CD4-positive, CD25-positive, alpha-beta regulatory T cell (primary cell): ENCODE data around the gene LIMS2. TPM values are rescaled to one million over a fixed set of nuclear protein-coding genes. Genes with fewer than 3 reads are reported as not detected.

ENCODE experiments used
- ATAC-seq, 2 donors: fragments of 150-1000 bp; cut with Tn5 transposase; one replicate each; pipeline ENCODE4 v1.10.0; 2021; ENCODE audit warnings: low read depth in 2 of 2, moderate number of reproducible peaks in 2 of 2, moderate library complexity in 1 of 2
- DNase-seq, 3 donors: peaks; one replicate each; pipeline versions ENCODE4 v3.0.0 to v3.0.0-alpha.2; 2012 to 2022; ENCODE audit warnings: mixed read lengths in 1 of 3
- H3K27ac ChIP-seq: one replicate; pipeline ENCODE4 v1.7.0; 2013; ENCODE audit warnings: mild to moderate bottlenecking, low read length; ENCODE audit not compliant: insufficient read depth, poor library complexity, severe bottlenecking
- H3K27me3 ChIP-seq: one replicate; pipeline ENCODE4 v1.7.0; 2013; ENCODE audit warnings: low read length; ENCODE audit not compliant: control insufficient read depth, insufficient read depth
- H3K36me3 ChIP-seq: one replicate; pipeline ENCODE4 v1.7.0; 2013; ENCODE audit warnings: mild to moderate bottlenecking, low read length, moderate library complexity; ENCODE audit not compliant: control insufficient read depth, insufficient read depth
- H3K4me1 ChIP-seq: 2 replicates; pipeline ENCODE4 v1.7.0; 2013; ENCODE audit warnings: mild to moderate bottlenecking, low read length; ENCODE audit not compliant: insufficient read depth, control insufficient read depth, poor library complexity, severe bottlenecking
- H3K4me3 ChIP-seq: one replicate; pipeline ENCODE4 v1.7.0; 2013; ENCODE audit warnings: low read depth, mild to moderate bottlenecking, low read length, moderate library complexity
- H3K9me3 ChIP-seq, 2 experiments: 1 replicate in 1 of 2; 2 replicates in 1 of 2; pipeline ENCODE4 v1.7.0; 2013; ENCODE audit warnings: low read length in 2 of 2, mild to moderate bottlenecking in 1 of 2, moderate library complexity in 1 of 2; ENCODE audit not compliant: control insufficient read depth in 2 of 2
- H3K27ac Mint-ChIP-seq, 3 donors: one replicate each; pipeline ENCODE4 v1.8.0; 2020 to 2022; ENCODE audit warnings: mild to moderate bottlenecking in 3 of 3, mixed read lengths in 3 of 3, moderate library complexity in 2 of 3
- H3K27me3 Mint-ChIP-seq: one replicate; pipeline ENCODE4 v1.8.0; 2022; ENCODE audit warnings: mild to moderate bottlenecking, mixed read lengths
- H3K36me3 Mint-ChIP-seq: one replicate; pipeline ENCODE4 v1.8.0; 2020; ENCODE audit warnings: mixed read lengths
- H3K4me1 Mint-ChIP-seq, 4 donors: one replicate each; pipeline ENCODE4 v1.8.0; 2020 to 2022; ENCODE audit warnings: mixed read lengths in 4 of 4, mild to moderate bottlenecking in 1 of 4
- H3K4me3 Mint-ChIP-seq, 4 donors: one replicate each; pipeline ENCODE4 v1.8.0; 2020 to 2022; ENCODE audit warnings: mild to moderate bottlenecking in 4 of 4, mixed read lengths in 4 of 4, moderate library complexity in 3 of 4
- H3K9me3 Mint-ChIP-seq, 7 donors: one replicate each; pipeline ENCODE4 v1.8.0; 2020 to 2022; ENCODE audit warnings: mixed read lengths in 7 of 7, mild to moderate bottlenecking in 3 of 7, moderate library complexity in 2 of 7
- polyA plus RNA-seq, 4 donors: library from polyadenylated mRNA; unstranded; fragments of 300-500 nt; fragmentation: Illumina TruSeq; gene quantifications; one replicate each; pipeline ENCODE4 v1.2.3, GENCODE V29; 2021
- total RNA-seq: library from RNA; stranded (reverse); gene quantifications from one replicate; pipeline ENCODE4 v1.2.3, GENCODE V29; 2022

LIMS2 gene
- total and polyA plus RNA-seq, 5 donors from 2014 or later, result 10.8 to 23.8 (median 15.4) TPM

DNA sequence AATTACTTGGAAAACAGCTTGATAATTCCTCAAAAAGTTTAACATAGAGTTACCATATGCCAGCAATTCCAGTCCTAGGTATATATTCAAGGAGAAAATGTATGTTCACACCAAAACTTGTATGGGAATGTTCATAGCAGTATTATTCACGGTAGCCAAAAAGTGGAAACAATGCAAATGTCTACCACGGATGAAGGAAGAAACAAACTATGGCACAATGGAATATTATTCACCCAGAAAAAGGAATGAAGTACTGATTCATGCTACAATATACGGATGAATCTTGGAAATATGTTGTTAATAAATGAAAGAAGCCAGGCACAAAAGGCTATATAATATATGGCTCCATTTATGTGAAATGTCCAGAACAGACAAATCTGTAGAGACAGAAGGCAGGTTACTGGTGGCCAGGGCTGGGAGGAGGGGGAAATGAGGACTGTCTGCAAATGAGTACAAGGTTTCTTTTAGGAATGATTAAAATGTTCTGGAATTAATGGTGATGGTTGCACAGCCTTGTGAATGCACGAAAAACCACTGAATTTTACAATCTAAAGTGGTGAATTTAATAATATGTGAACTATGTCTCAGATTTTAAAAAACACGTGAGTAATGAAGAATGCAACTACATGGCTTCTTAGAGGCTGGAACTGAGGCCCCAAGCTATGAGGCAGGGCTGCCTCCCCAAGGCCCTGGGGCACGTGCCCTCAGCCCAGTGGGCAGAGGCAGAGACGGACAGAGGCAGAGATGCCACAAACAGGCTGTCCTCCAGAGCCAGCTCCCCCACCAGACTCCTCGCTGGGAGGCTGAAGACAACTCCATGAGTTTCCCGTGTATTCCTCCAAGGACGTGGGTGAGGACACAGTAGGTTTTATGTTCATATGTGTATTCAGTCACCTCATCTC is 5.0 kb downstream of the LIMS2 start:
- Mint-ChIP-seq H3K4me3 (no peak overlapping the region), H3K27me3 (peaks cover 76% of the 10 kb centered on the region), H3K9me3 (no peaks in the 10 kb centered on the region), H3K27ac (no peak overlapping the region), H3K4me1 (peaks cover 0 to 9% (median 4%) of the 10 kb centered on the region in 4 donors), H3K36me3 (no peaks in the 10 kb centered on the region)
- Histone ChIP-seq H3K4me1 (peaks cover 5% of the 10 kb centered on the region), H3K4me3 (no peak overlapping the region), H3K27me3 (peaks cover 23% of the 10 kb centered on the region), H3K9me3 (no peaks in the 10 kb centered on the region), H3K36me3 (no peaks in the 10 kb centered on the region), H3K27ac (no peak overlapping the region)
- ATAC-seq (no peak), DNase-seq (no peak)

DNA sequence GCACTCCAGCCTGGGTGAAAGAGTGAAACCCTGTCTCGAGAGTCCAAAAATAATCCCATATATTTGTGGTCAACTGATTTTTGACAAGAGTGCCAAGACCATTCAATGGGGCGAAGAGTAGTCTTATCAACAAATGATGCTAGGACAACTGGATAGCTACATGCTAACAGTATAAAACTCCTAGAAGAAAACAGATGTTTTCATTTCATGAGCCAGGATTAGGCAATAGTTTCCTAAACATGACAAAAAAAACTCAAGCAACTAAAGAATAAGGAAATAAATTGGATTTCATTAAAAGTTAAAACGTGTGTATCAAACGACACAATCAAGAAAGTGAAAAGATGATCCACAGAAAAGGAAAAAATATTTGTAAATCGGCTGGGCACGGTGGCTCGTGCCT is 6.3 kb downstream of the LIMS2 start:
- no peaks in the 10 kb centered on the region for H3K9me3 Mint-ChIP-seq
- H3K4me1 Mint-ChIP-seq, result peaks cover 0 to 4% (median under 1%) of the 10 kb centered on the region in 4 donors
- Histone ChIP-seq H3K27ac (no peak overlapping the region), H3K36me3 (no peaks in the 10 kb centered on the region), H3K27me3 (peaks cover 28% of the 10 kb centered on the region), H3K9me3 (no peaks in the 10 kb centered on the region), H3K4me3 (no peak overlapping the region), H3K4me1 (no peaks in the 10 kb centered on the region)
- H3K27ac Mint-ChIP-seq, result no peak overlapping the region
- H3K4me3 Mint-ChIP-seq, result no peak overlapping the region
- DNase-seq (no peak), ATAC-seq (no peak)
- peaks cover 3% of the 10 kb centered on the region for H3K36me3 Mint-ChIP-seq
- peaks cover 76% of the 10 kb centered on the region for H3K27me3 Mint-ChIP-seq

DNA sequence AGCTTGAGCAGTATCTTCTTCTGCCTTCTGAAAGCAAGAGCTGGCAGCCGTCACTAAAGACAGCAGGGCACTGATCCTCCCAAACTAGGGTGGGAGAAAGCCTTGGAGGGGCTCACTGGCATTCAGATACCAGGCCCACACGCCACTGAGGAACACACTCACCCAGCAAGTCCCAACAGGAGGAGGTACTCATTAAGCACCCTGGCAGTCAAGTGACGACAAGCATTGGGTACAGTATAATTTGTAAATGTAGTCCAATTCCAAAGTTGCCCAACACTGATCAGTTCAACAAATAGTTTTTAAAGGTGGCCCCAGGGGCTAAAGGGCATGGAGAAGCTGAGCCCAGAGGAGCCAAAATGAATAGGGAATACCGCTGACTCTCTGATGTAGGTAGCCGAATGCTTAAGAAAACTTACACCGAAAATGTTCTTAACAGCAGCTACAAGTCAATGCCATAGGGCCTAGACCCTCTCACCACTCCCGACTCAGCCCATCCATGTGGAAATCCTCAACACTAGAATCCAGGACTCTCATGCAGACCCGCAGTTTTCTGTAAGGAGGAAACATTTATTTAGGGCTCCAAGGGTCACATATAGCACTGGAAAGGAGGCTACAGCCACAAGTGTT is 9.9 kb downstream of the LIMS2 start:
- Mint-ChIP-seq H3K4me1 (peaks cover 0 to 3% (median 0%) of the 10 kb centered on the region in 4 donors), H3K27ac (no peak overlapping the region), H3K27me3 (peaks cover 61% of the 10 kb centered on the region), H3K4me3 (no peak overlapping the region), H3K9me3 (no peaks in the 10 kb centered on the region), H3K36me3 (peaks cover 3% of the 10 kb centered on the region)
- H3K27me3 ChIP-seq, result peaks cover 29% of the 10 kb centered on the region
- H3K4me1 ChIP-seq, result no peaks in the 10 kb centered on the region
- H3K4me3 ChIP-seq, result no peak overlapping the region
- no peak overlapping the region for H3K27ac ChIP-seq
- H3K9me3 ChIP-seq, result no peaks in the 10 kb centered on the region
- H3K36me3 ChIP-seq, result no peaks in the 10 kb centered on the region
- ATAC-seq, result no peak
- DNase-seq, result no peak

DNA sequence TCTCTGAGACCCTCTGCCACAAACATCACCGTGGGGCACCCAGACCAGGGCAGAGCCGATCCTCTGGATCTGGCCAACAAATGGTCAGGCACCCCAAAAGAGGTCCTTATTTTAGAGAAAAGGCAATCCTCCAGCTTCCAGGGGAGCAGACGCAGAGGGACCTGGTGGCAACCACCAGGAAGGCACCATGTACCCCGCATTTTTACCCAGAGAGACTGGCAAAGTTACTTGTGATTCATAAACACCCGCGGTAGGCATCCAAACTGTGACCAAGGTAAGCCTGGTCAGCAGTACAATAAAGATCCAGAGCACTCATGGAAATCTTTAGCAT is 10.5 kb downstream of the LIMS2 start:
- Mint-ChIP-seq H3K4me1 (peaks cover 0 to 3% (median 0%) of the 10 kb centered on the region in 4 donors), H3K27ac (no peak overlapping the region), H3K36me3 (peaks cover 3% of the 10 kb centered on the region), H3K27me3 (peaks cover 56% of the 10 kb centered on the region), H3K9me3 (no peaks in the 10 kb centered on the region), H3K4me3 (no peak overlapping the region)
- ATAC-seq, result no peak
- no peak for DNase-seq
- Histone ChIP-seq H3K36me3 (no peaks in the 10 kb centered on the region), H3K4me1 (no peaks in the 10 kb centered on the region), H3K27me3 (peaks cover 24% of the 10 kb centered on the region), H3K9me3 (no peaks in the 10 kb centered on the region), H3K27ac (no peak overlapping the region), H3K4me3 (no peak overlapping the region)

DNA sequence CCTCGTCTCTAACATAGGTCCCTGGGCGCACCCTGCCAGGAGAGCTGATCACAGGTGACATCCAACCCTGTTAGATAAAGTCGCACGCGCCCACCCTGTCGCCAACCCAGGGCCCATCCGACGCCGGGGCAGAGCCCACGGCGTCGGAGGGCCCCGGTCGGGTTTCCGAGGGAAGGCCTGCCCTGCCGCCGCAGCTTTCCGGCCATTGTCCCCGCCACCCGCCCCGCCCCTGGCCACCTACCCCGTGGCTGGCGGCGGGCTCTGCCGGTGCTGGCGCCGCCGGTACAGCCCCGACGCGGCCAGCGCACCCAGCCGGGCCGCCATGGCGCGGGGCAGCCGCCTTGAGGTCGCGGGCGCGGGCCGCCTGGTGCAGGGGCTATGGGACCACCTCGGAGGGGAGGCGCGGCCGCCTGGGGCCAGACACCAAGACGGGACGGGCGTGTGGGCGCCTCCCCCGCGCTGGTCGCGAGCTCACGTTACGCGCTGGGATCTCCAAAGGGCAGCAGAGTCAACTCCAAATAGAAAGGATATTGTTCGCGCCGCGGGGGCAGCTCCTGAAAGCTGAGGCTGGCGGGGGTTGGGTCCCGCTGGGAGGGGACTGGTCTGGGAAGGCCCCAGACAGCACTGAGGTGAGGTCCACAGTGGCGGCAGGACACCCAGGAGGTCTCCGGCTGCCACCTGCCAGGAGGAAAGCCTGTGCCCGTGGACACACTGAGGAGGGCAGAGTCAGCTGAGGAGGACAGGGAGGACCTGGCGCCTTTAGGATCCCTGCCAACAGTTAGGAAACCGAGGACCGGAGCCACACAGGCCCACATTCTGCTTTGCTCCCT is 11.1 kb downstream of the LIMS2 start:
- peaks cover 24% of the 10 kb centered on the region for H3K27me3 ChIP-seq
- Mint-ChIP-seq H3K27me3 (peaks cover 55% of the 10 kb centered on the region), H3K36me3 (peaks cover 3% of the 10 kb centered on the region), H3K9me3 (no peaks in the 10 kb centered on the region), H3K27ac (no peak overlapping the region), H3K4me1 (peaks cover 0 to 3% (median 0%) of the 10 kb centered on the region in 4 donors), H3K4me3 (no peak overlapping the region)
- H3K4me3 ChIP-seq, result no peak overlapping the region
- no peaks in the 10 kb centered on the region for H3K36me3 ChIP-seq
- ATAC-seq, result no peak
- no peaks in the 10 kb centered on the region for H3K4me1 ChIP-seq
- no peak for DNase-seq
- no peak overlapping the region for H3K27ac ChIP-seq
- no peaks in the 10 kb centered on the region for H3K9me3 ChIP-seq

DNA sequence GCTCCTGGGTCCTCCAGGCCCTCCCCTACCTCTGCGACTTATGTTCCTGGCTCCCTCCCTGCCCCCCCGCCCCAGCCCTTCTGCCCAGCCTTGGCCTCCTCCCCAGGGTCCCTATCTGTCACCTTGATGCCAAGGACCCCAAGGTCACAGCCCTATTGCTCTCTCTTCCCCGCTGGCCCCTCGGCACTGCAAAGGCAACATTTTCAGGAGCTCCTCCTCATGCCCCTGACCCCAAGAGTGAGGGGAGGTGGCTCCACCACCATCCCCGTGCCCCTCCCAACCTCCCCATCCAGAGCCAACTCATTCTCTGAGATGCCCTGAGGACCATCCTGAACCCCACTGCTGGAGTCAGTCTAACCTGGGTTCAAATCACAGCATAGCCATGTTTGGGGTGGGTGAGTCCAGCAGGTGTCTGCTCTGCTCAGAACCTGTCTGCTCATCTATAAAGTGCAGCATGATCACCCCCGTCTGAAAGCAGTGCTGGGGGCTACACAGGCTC is 11.7 kb downstream of the LIMS2 start:
- H3K27ac ChIP-seq, result no peak overlapping the region
- ATAC-seq (no peak), DNase-seq (no peak)
- Mint-ChIP-seq H3K27me3 (peaks cover 49% of the 10 kb centered on the region), H3K4me1 (peaks cover 0 to 3% (median 0%) of the 10 kb centered on the region in 4 donors), H3K9me3 (no peaks in the 10 kb centered on the region), H3K36me3 (peaks cover 3% of the 10 kb centered on the region), H3K27ac (no peak overlapping the region), H3K4me3 (no peak overlapping the region)
- no peak overlapping the region for H3K4me3 ChIP-seq
- no peaks in the 10 kb centered on the region for H3K4me1 ChIP-seq
- H3K36me3 ChIP-seq, result no peaks in the 10 kb centered on the region
- H3K9me3 ChIP-seq, result no peaks in the 10 kb centered on the region
- H3K27me3 ChIP-seq, result peaks cover 22% of the 10 kb centered on the region

DNA sequence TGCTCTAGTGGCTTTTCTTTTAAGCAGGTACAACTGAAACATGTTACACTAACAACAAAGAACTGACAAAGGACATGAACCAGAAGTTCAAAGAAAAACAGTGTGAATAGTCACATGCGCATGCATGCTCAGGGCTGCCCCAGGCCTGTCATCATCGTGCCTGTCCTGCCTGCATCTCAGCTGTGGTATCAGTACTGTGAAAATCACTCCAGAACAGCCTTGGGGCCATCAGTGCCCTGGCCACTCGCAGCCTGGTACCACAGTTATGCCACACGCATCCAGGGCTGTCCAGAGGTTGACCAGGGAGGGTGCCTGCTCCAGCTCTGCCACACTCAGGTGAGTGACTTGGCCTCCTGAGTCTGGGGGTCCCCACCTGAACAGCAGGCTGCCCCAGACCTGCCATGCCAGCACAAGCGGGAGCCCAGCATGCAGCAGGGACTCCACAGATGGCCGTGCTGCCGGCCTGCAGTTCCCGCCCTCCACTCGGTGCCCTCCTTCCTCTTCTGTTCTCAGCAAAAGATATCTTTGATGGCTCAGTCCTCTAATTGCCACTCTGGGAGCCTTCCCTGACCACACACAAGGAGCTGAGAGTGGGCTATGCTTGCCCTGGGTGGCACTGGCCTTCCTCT is 12.3 kb downstream of the LIMS2 start:
- DNase-seq (no peak), ATAC-seq (no peak)
- Histone ChIP-seq H3K9me3 (no peaks in the 10 kb centered on the region), H3K4me3 (no peak overlapping the region), H3K4me1 (no peaks in the 10 kb centered on the region), H3K27me3 (peaks cover 22% of the 10 kb centered on the region), H3K36me3 (no peaks in the 10 kb centered on the region), H3K27ac (no peak overlapping the region)
- peaks cover 3% of the 10 kb centered on the region for H3K36me3 Mint-ChIP-seq
- peaks cover 0 to 3% (median 0%) of the 10 kb centered on the region in 4 donors for H3K4me1 Mint-ChIP-seq
- H3K9me3 Mint-ChIP-seq, result no peaks in the 10 kb centered on the region
- H3K4me3 Mint-ChIP-seq, result no peak overlapping the region
- no peak overlapping the region for H3K27ac Mint-ChIP-seq
- peaks cover 47% of the 10 kb centered on the region for H3K27me3 Mint-ChIP-seq
